CD14-positive monocyte (primary cell): Measurements from ENCODE around the gene CUX1. TPM values are rescaled to one million over a fixed set of nuclear protein-coding genes. Genes with fewer than 3 reads are reported as not detected.

Experiments used
- DNase-seq, 3 donors: peaks; one replicate each; pipeline ENCODE4 v3.0.0-alpha.2; 2011 to 2022
- H2AFZ ChIP-seq: 2 replicates; pipeline ENCODE4 v1.6.0; 2012; ENCODE audit warnings: mild to moderate bottlenecking, low read depth, low read length, inconsistent platforms; ENCODE audit not compliant: insufficient read depth, poor library complexity, severe bottlenecking
- H3K27ac ChIP-seq, 2 donors: 1 replicate in 1 of 2; 2 replicates in 1 of 2; pipeline ENCODE4 v1.5.1; 2012 to 2013; ENCODE audit warnings: low read length in 2 of 2, control low read depth in 1 of 2, inconsistent platforms in 1 of 2, low read depth in 1 of 2, mild to moderate bottlenecking in 1 of 2
- H3K27me3 ChIP-seq, 2 donors: one replicate each; pipeline versions ENCODE4 v1.6.0 to v1.6.1; 2011 to 2013; ENCODE audit warnings: low read length in 2 of 2; ENCODE audit not compliant: control insufficient read depth in 2 of 2, insufficient read depth in 2 of 2
- H3K36me3 ChIP-seq, 2 donors: replicated peaks in 1 of 2; 1 replicate in 1 of 2; 2 replicates in 1 of 2; pipeline versions ENCODE4 v1.5.1 to v1.6.1; 2012 to 2013; ENCODE audit warnings: low read length in 2 of 2, control low read depth in 1 of 2, inconsistent platforms in 1 of 2, mild to moderate bottlenecking in 1 of 2; ENCODE audit not compliant: insufficient read depth in 2 of 2, control insufficient read depth in 1 of 2
- H3K4me1 ChIP-seq, 2 donors: 1 replicate in 1 of 2; 2 replicates in 1 of 2; pipeline versions ENCODE4 v1.5.1 to v1.6.1; 2012 to 2013; ENCODE audit warnings: low read length in 2 of 2, control low read depth in 1 of 2, inconsistent platforms in 1 of 2, mild to moderate bottlenecking in 1 of 2, moderate library complexity in 1 of 2; ENCODE audit not compliant: insufficient read depth in 2 of 2, control insufficient read depth in 1 of 2
- H3K4me2 ChIP-seq: replicated peaks from 2 replicates; pipeline ENCODE3; 2012; ENCODE audit warnings: low read length, moderate library complexity, mild to moderate bottlenecking; ENCODE audit not compliant: poor library complexity, severe bottlenecking; ENCODE audit errors: extremely low read depth
- H3K4me3 ChIP-seq, 3 experiments: fragments of 200-600 bp in 1 of 3; sonication (generic) in 1 of 3; replicated peaks in 1 of 3; 1 replicate in 2 of 3; 2 replicates in 1 of 3; pipeline ENCODE4 v1.5.1; 2011 to 2013; ENCODE audit warnings: low read length in 3 of 3, mild to moderate bottlenecking in 3 of 3, control low read depth in 2 of 3, low read depth in 2 of 3, inconsistent platforms in 1 of 3, moderate library complexity in 1 of 3
- H3K79me2 ChIP-seq: 2 replicates; pipeline ENCODE4 v1.6.0; 2012; ENCODE audit warnings: mild to moderate bottlenecking, control low read depth, inconsistent platforms, low read length, moderate library complexity; ENCODE audit not compliant: insufficient read depth
- H3K9ac ChIP-seq: 2 replicates; pipeline ENCODE4 v1.6.0; 2017; ENCODE audit warnings: low read length, mild to moderate bottlenecking; ENCODE audit not compliant: insufficient read depth, poor library complexity, severe bottlenecking
- H3K9me3 ChIP-seq, 2 donors: replicated peaks in 1 of 2; 1 replicate in 1 of 2; 2 replicates in 1 of 2; pipeline versions ENCODE4 v1.5.1 to v1.6.1; 2012 to 2013; ENCODE audit warnings: low read length in 2 of 2, control low read depth in 1 of 2; ENCODE audit not compliant: control insufficient read depth in 1 of 2, insufficient read depth in 1 of 2
- H4K20me1 ChIP-seq: 2 replicates; pipeline ENCODE4 v1.6.0; 2012; ENCODE audit warnings: mild to moderate bottlenecking, low read length, control low read depth, moderate library complexity; ENCODE audit not compliant: insufficient read depth
- H3K27ac Mint-ChIP-seq, 7 donors: one replicate each; pipeline ENCODE4 v1.8.0; 2020; ENCODE audit warnings: mild to moderate bottlenecking in 7 of 7, mixed read lengths in 7 of 7, moderate library complexity in 6 of 7, inconsistent platforms in 2 of 7
- H3K27me3 Mint-ChIP-seq, 3 donors: one replicate each; pipeline ENCODE4 v1.8.0; 2021 to 2022; ENCODE audit warnings: low read depth in 3 of 3, mild to moderate bottlenecking in 3 of 3, mixed read lengths in 3 of 3, moderate library complexity in 3 of 3, inconsistent platforms in 1 of 3
- H3K36me3 Mint-ChIP-seq, 2 donors: one replicate each; pipeline ENCODE4 v1.8.0; 2020; ENCODE audit warnings: mixed read lengths in 2 of 2, inconsistent platforms in 1 of 2, mild to moderate bottlenecking in 1 of 2
- H3K4me1 Mint-ChIP-seq: one replicate; pipeline ENCODE4 v1.8.0; 2020; ENCODE audit warnings: mild to moderate bottlenecking, mixed read lengths
- H3K4me3 Mint-ChIP-seq, 2 donors: one replicate each; pipeline ENCODE4 v1.8.0; 2020; ENCODE audit warnings: mild to moderate bottlenecking in 2 of 2, mixed read lengths in 2 of 2, moderate library complexity in 1 of 2
- H3K9me3 Mint-ChIP-seq, 7 donors: one replicate each; pipeline ENCODE4 v1.8.0; 2020 to 2022; ENCODE audit warnings: mixed read lengths in 7 of 7, mild to moderate bottlenecking in 6 of 7, moderate library complexity in 6 of 7, inconsistent platforms in 2 of 7
- WGBS: methylation state at CpG from one replicate; pipeline ENCODE4 v1.1.5; 2013; ENCODE audit warnings: missing lambda C conversion rate; ENCODE audit not compliant: insufficient coverage; 5-methylcytosine and 5-hydroxymethylcytosine counted together
- intact Hi-C, 2 donors: fragments of 100-400 bp; cut with micrococcal nuclease; formaldehyde crosslinking; loops; one replicate each; pipeline versions ENCODE4 v1.15.0 to v1.15.1; 2023
- polyA plus RNA-seq, 3 donors: library from polyadenylated mRNA; depleted of rRNA in 1 of 3; unstranded in 2 of 3; stranded (reverse) in 1 of 3; fragments of 300-500 nt in 2 of 3; fragments of >200 nt in 1 of 3; fragmentation: Illumina TruSeq in 2 of 3; gene quantifications; 1 replicate in 2 of 3; 2 replicates in 1 of 3; pipeline ENCODE4 v1.2.3, GENCODE V29; 2012 to 2021
- TF ChIP-seq, protein P1 (sequence below): fragments of 200-600 bp; IDR thresholded peaks from one replicate; pipeline ENCODE4 v1.8.0; 2022; ENCODE audit warnings: antibody characterized with exemption, mild to moderate bottlenecking

CUX1 gene
- polyA plus RNA-seq, 3 donors, result 17.6 to 38.0 (median 28.0) TPM

DNA sequence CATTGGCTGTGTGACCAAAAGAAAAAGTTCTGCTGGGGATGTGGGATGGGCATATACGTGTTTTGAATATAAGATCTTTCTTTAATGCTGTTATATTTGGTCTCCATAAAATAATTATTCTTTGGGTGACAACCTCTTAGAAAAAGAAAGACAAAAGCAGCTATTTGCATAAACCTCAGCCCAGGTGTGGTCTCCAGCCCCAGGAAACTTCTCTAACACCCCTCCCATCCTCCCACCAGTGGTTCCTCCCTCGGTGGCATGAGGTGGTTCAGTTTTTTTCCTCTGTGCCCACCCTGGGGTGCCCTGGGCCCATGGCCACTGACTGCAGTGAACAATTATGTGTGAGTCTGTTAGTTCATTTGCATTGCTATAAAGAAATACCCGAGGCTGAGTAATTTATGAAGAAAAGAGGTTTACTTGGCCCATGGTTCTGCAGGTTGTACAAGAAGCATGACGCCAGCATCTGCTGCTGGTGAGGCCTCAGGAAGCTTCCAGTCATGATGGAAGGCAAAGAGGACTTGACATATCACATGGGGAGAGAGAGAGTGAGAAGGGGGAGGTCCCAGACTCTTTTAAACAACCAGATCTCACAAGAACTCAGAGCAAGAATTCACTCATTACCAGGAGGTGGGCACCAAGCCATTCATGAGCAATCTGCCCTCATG is 165.9 kb downstream of the CUX1 start:
- H3K27me3 Mint-ChIP-seq, result peaks cover 0 to 2% (median 0%) of the 10 kb centered on the region in 3 donors
- peaks cover 10% of the 10 kb centered on the region for H3K4me1 Mint-ChIP-seq
- no peak overlapping the region for H3K4me3 Mint-ChIP-seq
- Histone ChIP-seq H3K27ac (no peak overlapping the region), H3K4me1 (no peaks in the 10 kb centered on the region), H3K4me3 (no peak overlapping the region), H3K36me3 (peaks cover 2 to 51% of the 10 kb centered on the region in 2 donors), H3K9me3 (peaks cover 0 to 4% of the 10 kb centered on the region in 2 donors), H3K9ac (no peak overlapping the region), H3K4me2 (no peak overlapping the region), H3K27me3 (no peaks in the 10 kb centered on the region), H3K79me2 (peaks cover 87% of the 10 kb centered on the region), H2AFZ (no peak overlapping the region), H4K20me1 (peaks cover 95% of the 10 kb centered on the region)
- intact Hi-C loops, result no loop called here
- peaks cover 0 to 4% (median 0%) of the 10 kb centered on the region in 7 donors for H3K9me3 Mint-ChIP-seq
- H3K27ac Mint-ChIP-seq, result peak overlapping the region in 4 of 7 donors; percentile 21 to 77 (median 64)
- TF ChIP-seq, protein P1, sequence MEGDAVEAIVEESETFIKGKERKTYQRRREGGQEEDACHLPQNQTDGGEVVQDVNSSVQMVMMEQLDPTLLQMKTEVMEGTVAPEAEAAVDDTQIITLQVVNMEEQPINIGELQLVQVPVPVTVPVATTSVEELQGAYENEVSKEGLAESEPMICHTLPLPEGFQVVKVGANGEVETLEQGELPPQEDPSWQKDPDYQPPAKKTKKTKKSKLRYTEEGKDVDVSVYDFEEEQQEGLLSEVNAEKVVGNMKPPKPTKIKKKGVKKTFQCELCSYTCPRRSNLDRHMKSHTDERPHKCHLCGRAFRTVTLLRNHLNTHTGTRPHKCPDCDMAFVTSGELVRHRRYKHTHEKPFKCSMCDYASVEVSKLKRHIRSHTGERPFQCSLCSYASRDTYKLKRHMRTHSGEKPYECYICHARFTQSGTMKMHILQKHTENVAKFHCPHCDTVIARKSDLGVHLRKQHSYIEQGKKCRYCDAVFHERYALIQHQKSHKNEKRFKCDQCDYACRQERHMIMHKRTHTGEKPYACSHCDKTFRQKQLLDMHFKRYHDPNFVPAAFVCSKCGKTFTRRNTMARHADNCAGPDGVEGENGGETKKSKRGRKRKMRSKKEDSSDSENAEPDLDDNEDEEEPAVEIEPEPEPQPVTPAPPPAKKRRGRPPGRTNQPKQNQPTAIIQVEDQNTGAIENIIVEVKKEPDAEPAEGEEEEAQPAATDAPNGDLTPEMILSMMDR, result no peak
- peaks cover 22 to 49% of the 10 kb centered on the region in 2 donors for H3K36me3 Mint-ChIP-seq
- 100% methylated on average over 2 of the region's 4 CpGs for WGBS
- DNase-seq, result no peak

DNA sequence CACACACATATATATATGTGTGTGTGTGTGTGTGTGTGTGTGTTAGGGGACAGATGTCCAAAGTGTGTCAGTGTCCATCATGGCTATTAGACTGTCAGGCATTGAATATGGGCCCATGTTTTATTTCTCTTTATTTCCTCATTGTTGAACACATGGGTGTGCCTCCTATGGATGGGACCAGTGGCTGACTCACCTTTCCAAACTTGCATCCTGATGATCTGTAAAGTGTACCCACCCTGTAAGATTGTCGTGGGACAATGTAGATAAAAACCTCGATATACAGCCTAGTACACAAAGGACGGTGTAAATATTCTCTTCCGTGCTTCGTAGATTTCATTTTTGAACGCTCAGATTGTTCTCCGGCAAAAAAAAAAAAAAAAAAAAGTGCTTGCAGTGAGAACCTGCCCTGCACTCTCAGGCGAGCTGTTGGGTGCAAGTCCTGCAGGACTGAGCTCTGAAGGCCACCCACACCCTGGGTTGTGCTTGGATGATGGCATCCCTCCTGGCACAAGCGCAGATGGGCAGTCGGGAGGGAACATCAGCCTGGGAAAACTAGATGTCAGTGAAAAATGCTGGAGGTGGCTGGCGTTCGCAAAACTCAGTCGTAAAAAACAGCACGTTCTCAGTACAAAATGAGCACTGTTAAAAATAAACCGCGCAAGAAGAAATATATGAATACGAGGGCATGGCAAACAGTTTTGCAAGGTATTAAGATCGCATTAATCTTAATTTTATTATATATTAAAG is 166.9 kb downstream of the CUX1 start:
- intact Hi-C loops, result no loop called here
- 97% methylated on average over 14 of the region's 18 CpGs for WGBS
- Mint-ChIP-seq H3K4me3 (no peak overlapping the region), H3K9me3 (peaks cover 0 to 4% (median 0%) of the 10 kb centered on the region in 7 donors), H3K27ac (no peak overlapping the region), H3K4me1 (peaks cover 10% of the 10 kb centered on the region), H3K27me3 (peaks cover 0 to 2% (median 2%) of the 10 kb centered on the region in 3 donors), H3K36me3 (peaks cover 18 to 47% of the 10 kb centered on the region in 2 donors)
- no peak overlapping the region for H3K4me2 ChIP-seq
- no peak overlapping the region for H2AFZ ChIP-seq
- H3K9me3 ChIP-seq, result peaks cover 0 to 4% of the 10 kb centered on the region in 2 donors
- TF ChIP-seq, protein P1, result no peak
- H3K9ac ChIP-seq, result no peak overlapping the region
- no peak for DNase-seq
- H3K79me2 ChIP-seq, result peaks cover 81% of the 10 kb centered on the region
- no peak overlapping the region for H3K27ac ChIP-seq
- H3K27me3 ChIP-seq, result no peaks in the 10 kb centered on the region
- H3K4me1 ChIP-seq, result no peaks in the 10 kb centered on the region
- H4K20me1 ChIP-seq, result peaks cover 95% of the 10 kb centered on the region
- peaks cover 2 to 44% of the 10 kb centered on the region in 2 donors for H3K36me3 ChIP-seq
- H3K4me3 ChIP-seq, result no peak overlapping the region
